OCI-LY7 (cell line): ENCODE measurements around the gene RLN3. TPM values are rescaled to one million over a fixed set of nuclear protein-coding genes. Genes with fewer than 3 reads are reported as not detected.

ENCODE experiments used
- BruUV-seq: library from RNA; stranded (reverse); fragments of 400-500 nt; replicated peaks from 2 replicates; lab custom pipeline; 2021; lab: Mats Ljungman, UMichigan
- CTCF ChIA-PET: fragments of 300-600 bp; sonication (Branson Sonifier 250); formaldehyde crosslinking; loops from one replicate; lab custom pipeline; 2022; ENCODE audit warnings: antibody characterized with exemption; ENCODE audit not compliant: unreplicated experiment; lab: Charles Lee
- POLR2A ChIA-PET: fragments of 300-600 bp; sonication (Branson Sonifier 250); formaldehyde crosslinking; loops from one replicate; lab custom pipeline; 2022; ENCODE audit warnings: antibody characterized with exemption; lab: Charles Lee
- DNase-seq: peaks from one replicate; pipeline ENCODE4 v3.0.0-alpha.2; 2015; ENCODE audit warnings: low spot score
- H2AFZ ChIP-seq: fragments of 200-600 bp; sonication (generic), shearing (Covaris generic); 2 replicates; pipeline ENCODE4 v1.6.1; 2014; ENCODE audit warnings: mild to moderate bottlenecking, antibody characterized with exemption, low read length, moderate library complexity
- H3K27ac ChIP-seq: fragments of 200-600 bp; sonication (generic); 2 replicates; pipeline ENCODE4 v1.5.1; 2014; ENCODE audit warnings: mixed run types, low read depth, mild to moderate bottlenecking, moderate library complexity, low read length, inconsistent platforms; ENCODE audit not compliant: poor library complexity, severe bottlenecking
- H3K36me3 ChIP-seq: fragments of 200-600 bp; sonication (generic); 2 replicates; pipeline ENCODE4 v1.6.1; 2014; ENCODE audit warnings: mild to moderate bottlenecking, antibody characterized with exemption, low read length, moderate library complexity, mixed read lengths; ENCODE audit not compliant: insufficient read depth
- H3K4me1 ChIP-seq: fragments of 200-600 bp; sonication (generic); 2 replicates; pipeline ENCODE4 v1.5.1; 2014; ENCODE audit warnings: mild to moderate bottlenecking, low read length; ENCODE audit not compliant: insufficient read depth, poor library complexity, severe bottlenecking
- H3K4me2 ChIP-seq: fragments of 200-600 bp; sonication (generic); 2 replicates; pipeline ENCODE4 v1.6.1; 2014; ENCODE audit warnings: mild to moderate bottlenecking, low read length
- H3K4me3 ChIP-seq: fragments of 200-600 bp; sonication (generic); 2 replicates; pipeline ENCODE4 v1.5.1; 2014; ENCODE audit warnings: mild to moderate bottlenecking, low read depth, low read length; ENCODE audit not compliant: poor library complexity, severe bottlenecking
- H3K79me2 ChIP-seq: fragments of 200-600 bp; sonication (generic); 2 replicates; pipeline ENCODE4 v1.6.1; 2016; ENCODE audit warnings: low read depth, mild to moderate bottlenecking, low read length, moderate library complexity, mixed read lengths; ENCODE audit not compliant: insufficient read depth
- H3K9me2 ChIP-seq: fragments of 200-600 bp; sonication (generic); 2 replicates; pipeline ENCODE4 v1.6.1; 2016; ENCODE audit warnings: mild to moderate bottlenecking, low read length, mixed read lengths; ENCODE audit not compliant: insufficient read depth
- H3K9me3 ChIP-seq: fragments of 200-600 bp; sonication (generic); 2 replicates; pipeline ENCODE4 v1.6.1; 2014; ENCODE audit warnings: mild to moderate bottlenecking, mixed run types, low read length, mixed read lengths
- H4K20me1 ChIP-seq: fragments of 200-600 bp; sonication (generic); 2 replicates; pipeline ENCODE4 v1.6.1; 2014; ENCODE audit warnings: mild to moderate bottlenecking, antibody characterized with exemption, low read length, moderate library complexity, mixed read lengths; ENCODE audit not compliant: insufficient read depth
- CTCF ChIP-seq: fragments of 200-600 bp; sonication (generic); conservative IDR thresholded peaks from 2 replicates; pipeline ENCODE4 v1.5.1; 2014; ENCODE audit warnings: mild to moderate bottlenecking, antibody characterized with exemption, low read length, moderate library complexity, mixed read lengths
- EZH2phosphoT487 ChIP-seq: fragments of 200-600 bp; sonication (generic); IDR thresholded peaks from 2 replicates; pipeline ENCODE4 v1.6.1; 2018; ENCODE audit warnings: low read depth, borderline replicate concordance, mild to moderate bottlenecking, mixed run types, antibody characterized with exemption, low read length, moderate library complexity, mixed read lengths
- intact Hi-C: fragments of 100-400 bp; cut with micrococcal nuclease; formaldehyde crosslinking; loops from one replicate; pipeline ENCODE4 v1.10.0; 2022; ENCODE audit not compliant: unreplicated experiment
- total RNA-seq, 2 experiments: library from RNA; depleted of rRNA in 1 of 2; stranded (reverse); fragments of >200 nt in 1 of 2; shearing (Covaris generic) in 1 of 2; gene quantifications; 2 replicates each; pipeline ENCODE4 v1.2.3, GENCODE V29; 2014 to 2022

The RLN3 gene
- total RNA-seq, 2 experiments from 2014 or later = not detected

GRCh38 chr19:13982773-13983172, 45.2 kb upstream of the RLN3 start:
- peaks cover 84% of the 10 kb centered on the region for H3K4me1 ChIP-seq
- no TSS peak for BruUV-seq
- no peak overlapping the region; the same call in 1 of the 2 replicates for H2AFZ ChIP-seq
- ChIA-PET POLR2A (interaction anchor here (0.6 to 6.1 kb wide), 2 partner anchors 21 to 44 kb away, joined by 8 to 39 read pairs; partner anchors contain the start of gene RFX1), CTCF (no interaction called here)
- H3K4me3 ChIP-seq = peak overlapping the region; percentile 21
- H3K27ac ChIP-seq = peak overlapping the region; percentile 61
- intact Hi-C loops = no loop called here
- H3K9me2 ChIP-seq = no peaks in the 10 kb centered on the region
- H3K9me3 ChIP-seq = no peaks in the 10 kb centered on the region
- H3K36me3 ChIP-seq = peaks cover 29% of the 10 kb centered on the region; the same call in 1 of the 2 replicates
- no peak for DNase-seq
- TF ChIP-seq CTCF (no peak), EZH2phosphoT487 (no peak)
- H3K4me2 ChIP-seq = peak overlapping the region; percentile 66
- no peaks in the 10 kb centered on the region for H4K20me1 ChIP-seq
- no peaks in the 10 kb centered on the region for H3K79me2 ChIP-seq

GRCh38 chr19:13983213-13983889, 44.6 kb upstream of the RLN3 start:
- peaks cover 32% of the 10 kb centered on the region; the same call in 1 of the 2 replicates for H3K36me3 ChIP-seq
- TF ChIP-seq EZH2phosphoT487 = no peak
- no peak for TF ChIP-seq CTCF
- H3K4me3 ChIP-seq = peak overlapping the region; percentile 21
- no peaks in the 10 kb centered on the region for H3K9me2 ChIP-seq
- intact Hi-C loops = no loop called here
- peak overlapping the region; percentile 66 for H3K4me2 ChIP-seq
- BruUV-seq = no TSS peak
- peak; percentile 74 for DNase-seq
- H2AFZ ChIP-seq = no peak overlapping the region; the same call in 1 of the 2 replicates
- ChIA-PET CTCF (no interaction called here), POLR2A (interaction anchor here (0.7 to 6.1 kb wide), 2 partner anchors 21 to 163 kb away, joined by 5 to 39 read pairs; partner anchors contain the start of gene RFX1)
- H3K4me1 ChIP-seq = peaks cover 84% of the 10 kb centered on the region
- H3K27ac ChIP-seq = peak overlapping the region; percentile 61
- no peaks in the 10 kb centered on the region for H3K9me3 ChIP-seq
- no peaks in the 10 kb centered on the region for H4K20me1 ChIP-seq
- no peaks in the 10 kb centered on the region for H3K79me2 ChIP-seq

GRCh38 chr19:13984186-13984585, 43.8 kb upstream of the RLN3 start:
- H4K20me1 ChIP-seq = no peaks in the 10 kb centered on the region
- ChIA-PET CTCF (no interaction called here), POLR2A (interaction anchor here (0.5 to 6.1 kb wide), 3 partner anchors 20 to 63 kb away, joined by 4 to 39 read pairs (median 4); partner anchors contain the start of gene RFX1)
- no peaks in the 10 kb centered on the region for H3K9me2 ChIP-seq
- peak overlapping the region; percentile 38 for H3K4me2 ChIP-seq
- peak overlapping the region; percentile 99 for H3K27ac ChIP-seq
- DNase-seq = no peak
- BruUV-seq = no TSS peak
- peaks cover 78% of the 10 kb centered on the region for H3K4me1 ChIP-seq
- H3K79me2 ChIP-seq = no peaks in the 10 kb centered on the region
- no peaks in the 10 kb centered on the region for H3K9me3 ChIP-seq
- intact Hi-C loops = loop anchor here (2.0 kb wide), 1 partner anchor 31 kb away; the partner anchor contains the start of gene DCAF15
- TF ChIP-seq CTCF (no peak), EZH2phosphoT487 (no peak)
- no peak overlapping the region for H3K4me3 ChIP-seq
- H2AFZ ChIP-seq = no peak overlapping the region
- peaks cover 39% of the 10 kb centered on the region for H3K36me3 ChIP-seq
